Stomach (tissue), 4 donors: ENCODE data around the gene NCAM1.
A peak's percentile ranks its signal among the peaks of the same experiment; 100 is the strongest.

Experiments
- CTCF ChIP-seq, 7 experiments: fragments of 450-650 bp in 4 of 7; fragments of 200-600 bp in 3 of 7; sonication (generic) in 3 of 7; IDR thresholded peaks; one replicate each; pipeline ENCODE4 v1.5.1; 2016 to 2019; ENCODE audit warnings: antibody characterized with exemption in 7 of 7, control low read depth in 2 of 7, mild to moderate bottlenecking in 1 of 7
- POLR2A ChIP-seq, 4 donors: fragments of 450-650 bp; IDR thresholded peaks; one replicate each; pipeline ENCODE4 v1.6.1; 2016; ENCODE audit warnings: antibody characterized with exemption in 4 of 4, control low read depth in 2 of 4, mild to moderate bottlenecking in 1 of 4, moderate library complexity in 1 of 4

- peak in 5 of 7 experiments; percentile 79 to 88 (median 85) for TF ChIP-seq CTCF (IDR thresholded peaks at IDR 0.05)
- no peak for TF ChIP-seq POLR2A (IDR thresholded peaks at IDR 0.05)
Measured at GRCh38 chr11:113305440-113306336, 344.5 kb downstream of the NCAM1 start.
